ENCODE data around the gene COL6A5. TPM values are rescaled to one million over a fixed set of nuclear protein-coding genes. Genes with fewer than 3 reads are reported as not detected.

COL6A5 gene
- total RNA-seq, 1 experiment from 2014 or later = not detected

DNA sequence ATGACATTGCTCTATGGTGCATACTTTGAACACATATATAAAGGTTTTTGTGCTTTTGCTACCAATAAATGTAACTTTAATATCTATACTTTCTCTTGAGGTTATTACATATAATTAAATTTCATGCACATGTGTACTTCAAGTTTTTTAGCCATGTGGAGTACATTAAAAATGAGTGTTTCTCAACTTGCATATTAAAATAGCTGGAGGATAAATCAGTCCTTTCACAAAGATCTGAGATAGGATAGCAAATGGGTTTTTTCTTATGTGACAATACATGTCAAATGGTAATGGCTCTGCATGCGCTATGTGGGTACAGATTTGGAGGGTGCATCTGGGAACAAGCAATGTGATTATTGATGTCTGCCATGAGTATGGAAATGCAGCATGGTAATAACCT lies 122.8 kb downstream of the COL6A5 start:
- Mint-ChIP-seq H3K9me3 (ENCODE audit: low read depth, unreplicated experiment) (no peaks in the 10 kb centered on the region), H3K4me1 (ENCODE audit: low read depth, unreplicated experiment) (no peaks in the 10 kb centered on the region), H3K4me3 (ENCODE audit: low read depth, unreplicated experiment) (no peak overlapping the region), H3K27me3 (ENCODE audit: unreplicated experiment) (peaks cover 80% of the 10 kb centered on the region), H3K27ac (ENCODE audit: unreplicated experiment) (no peak overlapping the region), H3K36me3 (ENCODE audit: insufficient read depth, unreplicated experiment) (no peaks in the 10 kb centered on the region)
- intact Hi-C loops (cut with micrococcal nuclease; ENCODE audit: unreplicated experiment) = no loop called here
- BruUV-seq (replicated peaks) = no TSS peak
- no peak for DNase-seq
- TF ChIP-seq, protein P1, sequence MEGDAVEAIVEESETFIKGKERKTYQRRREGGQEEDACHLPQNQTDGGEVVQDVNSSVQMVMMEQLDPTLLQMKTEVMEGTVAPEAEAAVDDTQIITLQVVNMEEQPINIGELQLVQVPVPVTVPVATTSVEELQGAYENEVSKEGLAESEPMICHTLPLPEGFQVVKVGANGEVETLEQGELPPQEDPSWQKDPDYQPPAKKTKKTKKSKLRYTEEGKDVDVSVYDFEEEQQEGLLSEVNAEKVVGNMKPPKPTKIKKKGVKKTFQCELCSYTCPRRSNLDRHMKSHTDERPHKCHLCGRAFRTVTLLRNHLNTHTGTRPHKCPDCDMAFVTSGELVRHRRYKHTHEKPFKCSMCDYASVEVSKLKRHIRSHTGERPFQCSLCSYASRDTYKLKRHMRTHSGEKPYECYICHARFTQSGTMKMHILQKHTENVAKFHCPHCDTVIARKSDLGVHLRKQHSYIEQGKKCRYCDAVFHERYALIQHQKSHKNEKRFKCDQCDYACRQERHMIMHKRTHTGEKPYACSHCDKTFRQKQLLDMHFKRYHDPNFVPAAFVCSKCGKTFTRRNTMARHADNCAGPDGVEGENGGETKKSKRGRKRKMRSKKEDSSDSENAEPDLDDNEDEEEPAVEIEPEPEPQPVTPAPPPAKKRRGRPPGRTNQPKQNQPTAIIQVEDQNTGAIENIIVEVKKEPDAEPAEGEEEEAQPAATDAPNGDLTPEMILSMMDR (IDR thresholded peaks at IDR 0.05; ENCODE audit: unreplicated experiment) = no peak
- CTCF ChIA-PET = no interaction called here

DNA sequence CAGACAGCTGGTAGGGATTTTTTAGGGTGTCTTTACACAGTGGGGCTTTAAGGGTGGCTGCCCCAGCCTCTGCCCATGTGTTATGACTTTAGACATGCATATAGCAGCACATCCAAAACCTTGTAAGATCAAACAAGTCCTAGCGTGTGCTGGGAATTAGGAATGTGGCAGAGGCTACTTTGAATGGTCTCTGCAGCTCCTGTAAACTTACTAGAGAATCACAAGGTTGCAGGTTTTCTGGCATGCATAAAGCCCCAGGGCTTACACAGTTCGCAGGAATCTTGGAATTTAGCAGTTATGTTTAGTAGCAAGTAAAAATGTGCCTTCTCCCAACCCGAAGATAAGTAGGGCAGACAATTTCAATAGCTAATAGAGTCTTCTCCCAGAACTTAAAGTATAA lies 124.7 kb downstream of the COL6A5 start:
- no TSS peak for BruUV-seq (replicated peaks)
- no peak overlapping the region for H3K27ac Mint-ChIP-seq (ENCODE audit: unreplicated experiment)

DNA sequence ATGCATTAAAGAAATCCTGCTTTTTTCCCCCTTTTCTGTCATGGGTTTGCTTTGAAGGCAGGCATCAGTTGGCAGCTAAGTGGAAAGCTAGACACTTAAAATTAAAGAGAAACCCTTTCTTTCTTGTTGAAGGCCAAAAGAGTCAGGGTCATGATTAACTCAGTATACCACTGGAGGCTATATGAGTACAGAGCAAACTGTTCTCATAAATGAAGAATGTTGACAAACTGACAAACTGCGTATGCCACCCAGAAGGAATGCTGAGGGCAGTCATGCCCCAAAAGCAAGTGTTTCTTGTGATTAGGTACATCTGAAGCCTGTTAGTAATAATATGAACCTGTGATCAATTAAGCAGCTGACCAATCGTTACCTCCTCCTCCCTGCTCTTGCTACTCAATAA lies 127.9 kb downstream of the COL6A5 start:
- Mint-ChIP-seq H3K4me3 (ENCODE audit: low read depth, unreplicated experiment) (no peak overlapping the region), H3K9me3 (ENCODE audit: low read depth, unreplicated experiment) (no peaks in the 10 kb centered on the region), H3K36me3 (ENCODE audit: insufficient read depth, unreplicated experiment) (no peaks in the 10 kb centered on the region), H3K27me3 (ENCODE audit: unreplicated experiment) (peaks cover 55% of the 10 kb centered on the region), H3K27ac (ENCODE audit: unreplicated experiment) (no peak overlapping the region), H3K4me1 (ENCODE audit: low read depth, unreplicated experiment) (no peaks in the 10 kb centered on the region)
- CTCF ChIA-PET = no interaction called here
- BruUV-seq (replicated peaks) = no TSS peak
- intact Hi-C loops (cut with micrococcal nuclease; ENCODE audit: unreplicated experiment) = no loop called here
- TF ChIP-seq, protein P1 (IDR thresholded peaks at IDR 0.05; ENCODE audit: unreplicated experiment) = no peak
- no peak for DNase-seq

More for the DNA sequence above, 124.7 kb downstream of the COL6A5 start:
- intact Hi-C loops (cut with micrococcal nuclease; ENCODE audit: unreplicated experiment) = no loop called here
- Mint-ChIP-seq H3K4me1 (ENCODE audit: low read depth, unreplicated experiment) (no peaks in the 10 kb centered on the region), H3K4me3 (ENCODE audit: low read depth, unreplicated experiment) (no peak overlapping the region), H3K9me3 (ENCODE audit: low read depth, unreplicated experiment) (no peaks in the 10 kb centered on the region), H3K27me3 (ENCODE audit: unreplicated experiment) (peaks cover 76% of the 10 kb centered on the region), H3K36me3 (ENCODE audit: insufficient read depth, unreplicated experiment) (no peaks in the 10 kb centered on the region)
- CTCF ChIA-PET = no interaction called here
- TF ChIP-seq, protein P1 (IDR thresholded peaks at IDR 0.05; ENCODE audit: unreplicated experiment) = no peak
- DNase-seq = no peak

DNA sequence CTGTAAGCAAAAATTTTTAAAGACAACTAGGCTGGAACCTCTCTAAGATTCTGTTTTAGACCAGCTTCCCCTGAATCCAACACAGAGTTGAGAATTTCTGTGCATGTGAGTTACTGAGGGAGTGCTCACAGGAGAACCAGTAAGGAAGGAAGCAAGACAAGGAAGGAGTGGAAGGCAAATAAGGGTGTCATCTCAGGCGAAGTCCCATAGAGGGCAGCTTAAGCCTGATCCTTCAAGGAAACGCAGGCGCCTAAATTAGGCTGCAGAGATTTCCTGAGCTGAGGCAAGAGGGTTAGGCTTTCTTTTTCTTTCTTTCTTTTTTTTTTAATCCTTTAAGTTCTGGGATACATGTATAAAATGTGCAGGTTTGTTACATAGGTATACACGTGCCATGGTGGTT lies 135.3 kb downstream of the COL6A5 start:
- peak; percentile 44 for DNase-seq
- CTCF ChIA-PET = interaction anchor here (0.7 to 1.6 kb wide), 2 partner anchors 205 to 1799 kb away, joined by 4 to 5 read pairs; no protein-coding TSS in a partner anchor
- Mint-ChIP-seq H3K27ac (ENCODE audit: unreplicated experiment) (no peak overlapping the region), H3K27me3 (ENCODE audit: unreplicated experiment) (peaks cover 25% of the 10 kb centered on the region), H3K4me3 (ENCODE audit: low read depth, unreplicated experiment) (no peak overlapping the region), H3K36me3 (ENCODE audit: insufficient read depth, unreplicated experiment) (no peaks in the 10 kb centered on the region), H3K9me3 (ENCODE audit: low read depth, unreplicated experiment) (no peaks in the 10 kb centered on the region), H3K4me1 (ENCODE audit: low read depth, unreplicated experiment) (no peaks in the 10 kb centered on the region)
- intact Hi-C loops (cut with micrococcal nuclease; ENCODE audit: unreplicated experiment) = loop anchor here (2.0 kb wide), 1 partner anchor 58 kb away; no protein-coding TSS in a partner anchor
- TF ChIP-seq, protein P1 (IDR thresholded peaks at IDR 0.05; ENCODE audit: unreplicated experiment) = peak; percentile 49
- BruUV-seq (replicated peaks) = no TSS peak
